ENCODE measurements around the gene CAPN8. TPM values are rescaled to one million over a fixed set of nuclear protein-coding genes. Genes with fewer than 3 reads are reported as not detected.

CAPN8 gene
- total RNA-seq, 6 donors from 2014 or later: 40.3 to 274 (median 74.3) TPM

DNA sequence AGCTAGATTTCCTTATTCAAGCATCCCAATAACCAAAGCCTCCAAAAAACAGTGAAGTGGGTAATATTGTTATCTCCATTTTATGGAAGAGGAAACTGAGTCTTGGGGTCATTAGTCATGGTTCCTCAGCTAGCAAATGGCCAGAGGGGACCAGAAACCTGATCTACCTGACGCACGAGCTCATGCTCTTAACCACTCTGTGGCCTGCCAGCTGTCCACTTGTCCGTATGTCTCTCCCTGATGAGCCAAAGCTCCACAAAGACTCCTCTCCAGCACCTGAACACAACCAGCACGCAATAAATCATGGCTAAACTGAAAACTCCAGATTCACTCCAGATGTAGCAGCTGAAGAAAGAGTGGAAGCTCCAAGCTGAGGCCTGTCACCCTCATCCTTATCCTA is 5.8 kb downstream of the CAPN8 start:
- no peak for TF ChIP-seq POLR2AphosphoS5 (IDR thresholded peaks at IDR 0.05)
- TF ChIP-seq POLR2A (IDR thresholded peaks at IDR 0.05): no peak
- TF ChIP-seq EP300 (IDR thresholded peaks at IDR 0.05): no peak
- 82 to 93% methylated on average over 4 of the region's 4 CpGs for WGBS, 2 donors
- no peaks in the 10 kb centered on the region for H3K9me3 ChIP-seq
- no peak for ATAC-seq (ENCODE audit: low FRiP score in 2 of 2)
- H3K4me3 ChIP-seq: no peak overlapping the region
- no peaks in the 10 kb centered on the region for H3K36me3 ChIP-seq
- no peak for DNase-seq
- peaks cover 0 to 14% (median 4%) of the 10 kb centered on the region in 4 donors for H3K4me1 ChIP-seq
- H3K27ac ChIP-seq: no peak overlapping the region
- no peaks in the 10 kb centered on the region for H3K27me3 ChIP-seq

DNA sequence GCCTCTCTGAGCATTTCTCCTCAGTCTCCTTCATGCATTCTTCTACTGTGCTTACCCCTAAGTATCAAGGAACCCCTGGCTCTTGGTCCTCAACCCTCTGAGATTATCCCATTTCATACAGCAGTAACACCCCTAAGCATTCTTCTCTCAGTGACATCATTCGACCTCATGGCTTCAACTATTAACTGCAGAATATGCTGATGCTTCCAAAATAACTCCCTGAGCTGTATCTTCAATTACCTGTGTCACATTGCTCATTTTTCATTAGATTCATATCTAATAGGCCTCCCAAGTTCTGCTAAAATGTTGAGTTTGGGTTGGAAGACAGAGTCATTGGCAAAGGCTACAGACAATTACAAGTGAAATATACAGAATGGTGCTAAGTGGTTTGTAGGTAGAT is 7.5 kb downstream of the CAPN8 start:
- no peak for TF ChIP-seq POLR2A (IDR thresholded peaks at IDR 0.05)
- TF ChIP-seq EP300 (IDR thresholded peaks at IDR 0.05): no peak
- TF ChIP-seq POLR2AphosphoS5 (IDR thresholded peaks at IDR 0.05): no peak
- TF ChIP-seq, protein P1, sequence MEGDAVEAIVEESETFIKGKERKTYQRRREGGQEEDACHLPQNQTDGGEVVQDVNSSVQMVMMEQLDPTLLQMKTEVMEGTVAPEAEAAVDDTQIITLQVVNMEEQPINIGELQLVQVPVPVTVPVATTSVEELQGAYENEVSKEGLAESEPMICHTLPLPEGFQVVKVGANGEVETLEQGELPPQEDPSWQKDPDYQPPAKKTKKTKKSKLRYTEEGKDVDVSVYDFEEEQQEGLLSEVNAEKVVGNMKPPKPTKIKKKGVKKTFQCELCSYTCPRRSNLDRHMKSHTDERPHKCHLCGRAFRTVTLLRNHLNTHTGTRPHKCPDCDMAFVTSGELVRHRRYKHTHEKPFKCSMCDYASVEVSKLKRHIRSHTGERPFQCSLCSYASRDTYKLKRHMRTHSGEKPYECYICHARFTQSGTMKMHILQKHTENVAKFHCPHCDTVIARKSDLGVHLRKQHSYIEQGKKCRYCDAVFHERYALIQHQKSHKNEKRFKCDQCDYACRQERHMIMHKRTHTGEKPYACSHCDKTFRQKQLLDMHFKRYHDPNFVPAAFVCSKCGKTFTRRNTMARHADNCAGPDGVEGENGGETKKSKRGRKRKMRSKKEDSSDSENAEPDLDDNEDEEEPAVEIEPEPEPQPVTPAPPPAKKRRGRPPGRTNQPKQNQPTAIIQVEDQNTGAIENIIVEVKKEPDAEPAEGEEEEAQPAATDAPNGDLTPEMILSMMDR (IDR thresholded peaks at IDR 0.05): no peak
- no peaks in the 10 kb centered on the region for H3K36me3 ChIP-seq
- peaks cover 0 to 11% (median 4%) of the 10 kb centered on the region in 4 donors for H3K4me1 ChIP-seq
- no peaks in the 10 kb centered on the region for H3K27me3 ChIP-seq
- no peak overlapping the region for H3K27ac ChIP-seq
- no peak overlapping the region for H3K4me3 ChIP-seq
- DNase-seq: no peak
- no peak for ATAC-seq (ENCODE audit: low FRiP score in 2 of 2)
- WGBS, 2 donors: 77 to 81% methylated on average over 1 of the region's 1 CpG
- no peaks in the 10 kb centered on the region for H3K9me3 ChIP-seq

DNA sequence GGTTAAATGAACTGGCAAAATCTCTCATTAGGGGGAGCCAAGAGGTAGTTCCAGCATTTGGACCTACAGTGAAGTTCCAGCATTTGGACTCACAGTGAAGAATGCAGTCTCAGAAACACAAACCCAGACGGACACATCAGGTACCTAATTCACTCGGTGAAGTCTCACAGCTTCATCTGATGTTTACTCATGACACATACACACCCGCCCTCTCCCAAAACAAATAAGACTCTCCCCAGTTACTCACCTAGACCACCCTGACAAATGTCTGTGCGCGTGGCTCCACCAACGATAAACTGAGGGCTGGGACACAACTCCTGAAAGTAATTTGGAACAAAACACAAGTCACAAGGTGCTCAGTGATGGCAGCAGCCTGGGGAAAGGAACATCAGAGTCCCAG is 11.4 kb downstream of the CAPN8 start:
- no peak for TF ChIP-seq POLR2AphosphoS5 (IDR thresholded peaks at IDR 0.05)
- TF ChIP-seq EP300 (IDR thresholded peaks at IDR 0.05): no peak
- no peak for TF ChIP-seq POLR2A (IDR thresholded peaks at IDR 0.05)
- TF ChIP-seq, protein P1 (IDR thresholded peaks at IDR 0.05): no peak
- Histone ChIP-seq H3K4me1 (no peaks in the 10 kb centered on the region), H3K9me3 (no peaks in the 10 kb centered on the region), H3K27ac (no peak overlapping the region), H3K4me3 (no peak overlapping the region), H3K36me3 (no peaks in the 10 kb centered on the region), H3K27me3 (no peaks in the 10 kb centered on the region)
- no peak for ATAC-seq (ENCODE audit: low FRiP score in 2 of 2)
- DNase-seq: no peak
- 72 to 84% methylated on average over 4 to 6 of the region's 6 CpGs for WGBS, 2 donors

DNA sequence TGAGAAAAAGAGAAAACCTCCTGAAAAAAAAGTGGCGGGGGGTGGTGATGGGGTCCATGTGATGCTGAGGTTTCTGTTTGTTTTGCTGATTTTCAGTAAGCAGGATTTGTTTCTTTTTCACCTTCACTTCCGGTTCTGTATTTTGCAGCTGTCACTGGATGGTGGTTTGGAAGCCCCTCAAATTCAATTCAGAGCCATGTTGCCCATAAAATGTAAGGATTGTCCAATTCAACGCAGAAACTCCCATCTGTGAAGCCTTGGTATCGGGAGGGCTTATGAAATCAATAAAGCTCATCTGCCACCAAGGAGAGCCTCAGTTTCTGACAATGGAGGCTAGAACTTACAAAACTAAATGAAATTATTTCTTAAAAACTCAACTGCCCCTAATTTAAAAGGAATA is 12.1 kb downstream of the CAPN8 start:
- 88 to 95% methylated on average over 4 of the region's 4 CpGs for WGBS, 2 donors
- Histone ChIP-seq H3K4me3 (no peak overlapping the region), H3K9me3 (no peaks in the 10 kb centered on the region), H3K4me1 (no peaks in the 10 kb centered on the region), H3K27ac (no peak overlapping the region), H3K36me3 (no peaks in the 10 kb centered on the region), H3K27me3 (no peaks in the 10 kb centered on the region)
- ATAC-seq (ENCODE audit: low FRiP score in 2 of 2) (no peak), DNase-seq (no peak)
- no peak for TF ChIP-seq EP300 (IDR thresholded peaks at IDR 0.05)

DNA sequence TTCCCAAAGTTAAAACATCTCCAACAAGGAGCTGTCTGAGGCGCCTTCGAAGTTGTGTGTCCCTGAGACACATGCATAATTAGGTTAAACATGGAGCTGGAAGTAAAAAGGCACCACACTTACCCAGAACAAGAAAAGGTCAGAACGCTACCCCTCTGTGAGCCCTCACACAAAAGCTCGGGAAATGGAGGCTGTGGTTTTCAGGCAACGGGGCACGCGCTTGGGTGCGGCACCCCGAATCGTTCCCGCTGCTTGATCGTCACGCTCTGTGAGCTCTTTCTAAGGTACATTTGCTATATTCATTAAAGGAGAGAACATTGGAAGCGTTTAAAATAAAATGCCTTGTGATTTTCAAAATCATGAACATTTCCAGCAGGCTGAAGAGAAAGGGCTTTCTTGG is 12.5 kb downstream of the CAPN8 start:
- ATAC-seq (ENCODE audit: low FRiP score in 2 of 2) (no peak), DNase-seq (peak in 1 of 2 donors; percentile 34)
- Histone ChIP-seq H3K4me3 (no peak overlapping the region), H3K9me3 (no peaks in the 10 kb centered on the region), H3K27ac (no peak overlapping the region), H3K36me3 (no peaks in the 10 kb centered on the region), H3K4me1 (no peaks in the 10 kb centered on the region), H3K27me3 (no peaks in the 10 kb centered on the region)
- TF ChIP-seq, protein P1 (IDR thresholded peaks at IDR 0.05): no peak
- TF ChIP-seq POLR2AphosphoS5 (IDR thresholded peaks at IDR 0.05) (no peak), EP300 (IDR thresholded peaks at IDR 0.05) (no peak), POLR2A (IDR thresholded peaks at IDR 0.05) (no peak)
- WGBS, 2 donors: 97 to 98% methylated on average over 14 of the region's 14 CpGs

DNA sequence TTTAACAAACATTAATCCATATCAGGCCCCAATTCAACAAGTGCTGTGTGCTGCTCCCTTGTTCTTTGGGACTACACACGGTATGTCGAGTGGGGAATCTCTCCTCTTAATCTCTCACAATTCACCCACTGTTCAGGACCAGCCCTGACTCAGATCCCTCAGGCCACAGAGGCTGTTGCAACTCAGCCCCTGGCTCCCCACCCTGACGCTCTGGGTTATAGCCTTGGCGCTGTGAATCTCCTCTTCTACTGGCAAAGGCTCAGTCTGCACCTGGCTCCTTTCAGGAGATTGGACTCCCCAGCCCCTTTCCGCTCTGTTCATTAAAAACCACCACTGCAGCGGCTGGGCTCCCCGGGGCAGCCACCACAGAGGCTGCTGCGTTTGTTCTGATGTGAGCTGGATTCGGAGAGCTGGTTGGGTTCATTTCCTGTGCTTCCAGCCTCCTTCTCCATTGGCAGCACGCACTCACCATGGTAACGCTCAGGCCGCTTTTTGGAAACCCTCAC is 13.0 kb downstream of the CAPN8 start:
- ATAC-seq (ENCODE audit: low FRiP score in 2 of 2): no peak
- Histone ChIP-seq H3K36me3 (no peaks in the 10 kb centered on the region), H3K27ac (no peak overlapping the region), H3K9me3 (no peaks in the 10 kb centered on the region), H3K4me3 (no peak overlapping the region), H3K4me1 (no peaks in the 10 kb centered on the region), H3K27me3 (no peaks in the 10 kb centered on the region)
- peak in 1 of 2 donors; percentile 25 for DNase-seq
- 77 to 78% methylated on average over 12 of the region's 12 CpGs for WGBS, 2 donors
- TF ChIP-seq EP300 (IDR thresholded peaks at IDR 0.05) (no peak), POLR2AphosphoS5 (IDR thresholded peaks at IDR 0.05) (no peak), POLR2A (IDR thresholded peaks at IDR 0.05) (no peak)
- TF ChIP-seq, protein P1 (IDR thresholded peaks at IDR 0.05): no peak
